CD14-positive monocyte (primary cell): Measurements from ENCODE around the gene VTI1A. TPM values are rescaled to one million over a fixed set of nuclear protein-coding genes. Genes with fewer than 3 reads are reported as not detected.

Source experiments
- DNase-seq, 3 donors: peaks; one replicate each; pipeline ENCODE4 v3.0.0-alpha.2; 2011 to 2022
- H2AFZ ChIP-seq: 2 replicates; pipeline ENCODE4 v1.6.0; 2012; ENCODE audit warnings: mild to moderate bottlenecking, low read depth, low read length, inconsistent platforms; ENCODE audit not compliant: insufficient read depth, poor library complexity, severe bottlenecking
- H3K27ac ChIP-seq, 2 donors: 1 replicate in 1 of 2; 2 replicates in 1 of 2; pipeline ENCODE4 v1.5.1; 2012 to 2013; ENCODE audit warnings: low read length in 2 of 2, control low read depth in 1 of 2, inconsistent platforms in 1 of 2, low read depth in 1 of 2, mild to moderate bottlenecking in 1 of 2
- H3K27me3 ChIP-seq, 2 donors: one replicate each; pipeline versions ENCODE4 v1.6.0 to v1.6.1; 2011 to 2013; ENCODE audit warnings: low read length in 2 of 2; ENCODE audit not compliant: control insufficient read depth in 2 of 2, insufficient read depth in 2 of 2
- H3K36me3 ChIP-seq, 2 donors: replicated peaks in 1 of 2; 1 replicate in 1 of 2; 2 replicates in 1 of 2; pipeline versions ENCODE4 v1.5.1 to v1.6.1; 2012 to 2013; ENCODE audit warnings: low read length in 2 of 2, control low read depth in 1 of 2, inconsistent platforms in 1 of 2, mild to moderate bottlenecking in 1 of 2; ENCODE audit not compliant: insufficient read depth in 2 of 2, control insufficient read depth in 1 of 2
- H3K4me1 ChIP-seq, 2 donors: 1 replicate in 1 of 2; 2 replicates in 1 of 2; pipeline versions ENCODE4 v1.5.1 to v1.6.1; 2012 to 2013; ENCODE audit warnings: low read length in 2 of 2, control low read depth in 1 of 2, inconsistent platforms in 1 of 2, mild to moderate bottlenecking in 1 of 2, moderate library complexity in 1 of 2; ENCODE audit not compliant: insufficient read depth in 2 of 2, control insufficient read depth in 1 of 2
- H3K4me2 ChIP-seq: replicated peaks from 2 replicates; pipeline ENCODE3; 2012; ENCODE audit warnings: low read length, moderate library complexity, mild to moderate bottlenecking; ENCODE audit not compliant: poor library complexity, severe bottlenecking; ENCODE audit errors: extremely low read depth
- H3K4me3 ChIP-seq, 3 experiments: fragments of 200-600 bp in 1 of 3; sonication (generic) in 1 of 3; replicated peaks in 1 of 3; 1 replicate in 2 of 3; 2 replicates in 1 of 3; pipeline ENCODE4 v1.5.1; 2011 to 2013; ENCODE audit warnings: low read length in 3 of 3, mild to moderate bottlenecking in 3 of 3, control low read depth in 2 of 3, low read depth in 2 of 3, inconsistent platforms in 1 of 3, moderate library complexity in 1 of 3
- H3K79me2 ChIP-seq: 2 replicates; pipeline ENCODE4 v1.6.0; 2012; ENCODE audit warnings: mild to moderate bottlenecking, control low read depth, inconsistent platforms, low read length, moderate library complexity; ENCODE audit not compliant: insufficient read depth
- H3K9ac ChIP-seq: 2 replicates; pipeline ENCODE4 v1.6.0; 2017; ENCODE audit warnings: low read length, mild to moderate bottlenecking; ENCODE audit not compliant: insufficient read depth, poor library complexity, severe bottlenecking
- H3K9me3 ChIP-seq, 2 donors: replicated peaks in 1 of 2; 1 replicate in 1 of 2; 2 replicates in 1 of 2; pipeline versions ENCODE4 v1.5.1 to v1.6.1; 2012 to 2013; ENCODE audit warnings: low read length in 2 of 2, control low read depth in 1 of 2; ENCODE audit not compliant: control insufficient read depth in 1 of 2, insufficient read depth in 1 of 2
- H4K20me1 ChIP-seq: 2 replicates; pipeline ENCODE4 v1.6.0; 2012; ENCODE audit warnings: mild to moderate bottlenecking, low read length, control low read depth, moderate library complexity; ENCODE audit not compliant: insufficient read depth
- H3K27ac Mint-ChIP-seq, 7 donors: one replicate each; pipeline ENCODE4 v1.8.0; 2020; ENCODE audit warnings: mild to moderate bottlenecking in 7 of 7, mixed read lengths in 7 of 7, moderate library complexity in 6 of 7, inconsistent platforms in 2 of 7
- H3K27me3 Mint-ChIP-seq, 3 donors: one replicate each; pipeline ENCODE4 v1.8.0; 2021 to 2022; ENCODE audit warnings: low read depth in 3 of 3, mild to moderate bottlenecking in 3 of 3, mixed read lengths in 3 of 3, moderate library complexity in 3 of 3, inconsistent platforms in 1 of 3
- H3K36me3 Mint-ChIP-seq, 2 donors: one replicate each; pipeline ENCODE4 v1.8.0; 2020; ENCODE audit warnings: mixed read lengths in 2 of 2, inconsistent platforms in 1 of 2, mild to moderate bottlenecking in 1 of 2
- H3K4me1 Mint-ChIP-seq: one replicate; pipeline ENCODE4 v1.8.0; 2020; ENCODE audit warnings: mild to moderate bottlenecking, mixed read lengths
- H3K4me3 Mint-ChIP-seq, 2 donors: one replicate each; pipeline ENCODE4 v1.8.0; 2020; ENCODE audit warnings: mild to moderate bottlenecking in 2 of 2, mixed read lengths in 2 of 2, moderate library complexity in 1 of 2
- H3K9me3 Mint-ChIP-seq, 7 donors: one replicate each; pipeline ENCODE4 v1.8.0; 2020 to 2022; ENCODE audit warnings: mixed read lengths in 7 of 7, mild to moderate bottlenecking in 6 of 7, moderate library complexity in 6 of 7, inconsistent platforms in 2 of 7
- WGBS: methylation state at CpG from one replicate; pipeline ENCODE4 v1.1.5; 2013; ENCODE audit warnings: missing lambda C conversion rate; ENCODE audit not compliant: insufficient coverage; 5-methylcytosine and 5-hydroxymethylcytosine counted together
- intact Hi-C, 2 donors: fragments of 100-400 bp; cut with micrococcal nuclease; formaldehyde crosslinking; loops; one replicate each; pipeline versions ENCODE4 v1.15.0 to v1.15.1; 2023
- polyA plus RNA-seq, 3 donors: library from polyadenylated mRNA; depleted of rRNA in 1 of 3; unstranded in 2 of 3; stranded (reverse) in 1 of 3; fragments of 300-500 nt in 2 of 3; fragments of >200 nt in 1 of 3; fragmentation: Illumina TruSeq in 2 of 3; gene quantifications; 1 replicate in 2 of 3; 2 replicates in 1 of 3; pipeline ENCODE4 v1.2.3, GENCODE V29; 2012 to 2021
- TF ChIP-seq, protein P1 (sequence below): fragments of 200-600 bp; IDR thresholded peaks from one replicate; pipeline ENCODE4 v1.8.0; 2022; ENCODE audit warnings: antibody characterized with exemption, mild to moderate bottlenecking

VTI1A gene
- polyA plus RNA-seq, 3 donors: 23.6 to 25.4 (median 24.1) TPM

DNA sequence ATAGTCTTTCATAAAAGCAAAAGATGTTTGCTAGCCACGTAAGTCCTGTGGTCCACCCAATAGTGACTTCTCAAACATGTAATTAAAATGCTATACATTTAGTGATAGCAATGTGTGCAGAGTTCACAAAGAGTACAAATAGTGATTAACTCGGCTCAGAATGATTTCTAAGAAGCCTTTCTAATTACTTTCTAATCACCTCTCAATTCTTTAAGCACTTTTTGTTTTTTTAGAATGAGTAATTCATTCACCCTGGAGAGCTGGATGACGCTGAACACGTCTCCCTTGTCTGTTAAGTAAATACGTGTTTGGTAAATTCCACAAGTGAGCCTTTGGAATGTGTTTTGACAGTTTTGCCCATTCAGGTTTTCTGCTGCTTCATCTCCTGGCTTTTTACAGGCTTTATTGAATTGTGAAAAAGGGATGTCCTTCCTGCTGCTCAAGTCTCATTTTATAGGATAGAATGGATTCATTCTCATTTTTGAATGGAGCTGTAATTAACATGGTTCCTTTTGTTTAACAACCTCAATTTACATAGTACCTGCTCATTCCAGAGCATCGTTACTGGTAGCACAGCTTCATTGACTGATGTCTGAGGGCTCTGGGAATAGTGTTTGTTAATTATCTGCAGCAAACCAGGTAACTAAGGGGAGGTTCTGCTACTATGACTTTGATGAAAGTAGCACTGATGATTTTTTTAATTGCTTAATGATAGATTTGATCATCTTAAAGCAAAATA lies 212.1 kb downstream of the VTI1A start:
- peaks cover 12 to 23% of the 10 kb centered on the region in 2 donors for H3K36me3 Mint-ChIP-seq
- H3K9me3 Mint-ChIP-seq: peaks cover 0 to 7% (median 0%) of the 10 kb centered on the region in 7 donors
- no peaks in the 10 kb centered on the region for H3K79me2 ChIP-seq

DNA sequence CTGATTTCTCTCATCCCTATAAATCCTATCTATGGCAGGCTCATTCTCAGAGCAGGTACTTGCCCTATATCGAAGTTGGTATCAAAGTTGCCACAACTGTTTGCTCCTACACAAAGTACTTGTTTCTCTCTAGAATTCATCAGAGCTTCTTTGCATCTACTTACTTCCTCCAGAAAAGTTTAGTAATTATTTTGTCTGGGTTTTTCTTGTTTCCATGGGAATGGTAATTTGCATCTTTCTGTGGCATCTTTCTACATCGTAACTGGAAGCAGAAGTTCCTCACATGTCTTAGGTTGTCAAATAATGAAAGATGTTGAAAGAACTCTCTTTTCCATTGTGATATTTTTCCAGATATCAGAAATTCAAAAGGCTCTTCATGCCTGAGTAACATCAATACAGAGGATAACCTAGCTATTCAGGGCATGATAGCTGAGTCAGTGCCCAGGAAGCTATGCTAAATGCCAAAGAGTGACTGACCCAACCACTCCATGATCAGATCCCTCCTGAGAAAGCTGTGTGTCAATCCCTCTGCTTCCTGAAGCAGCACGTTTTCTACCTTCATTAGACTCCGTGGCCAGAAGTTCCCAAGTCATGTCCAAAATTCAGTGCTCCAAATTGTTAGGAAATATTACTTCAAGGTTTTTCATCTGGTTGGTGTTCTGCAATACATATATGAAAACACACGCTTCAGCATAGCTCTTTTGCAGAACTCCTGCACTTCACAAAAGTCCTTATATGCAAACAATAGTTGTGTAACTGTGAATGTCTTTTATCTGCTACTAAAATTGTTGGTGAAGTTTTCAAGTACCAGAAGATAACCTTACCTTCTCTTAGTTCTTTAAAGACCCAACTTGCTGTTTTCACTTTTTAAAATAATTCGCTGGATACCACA lies 216.5 kb downstream of the VTI1A start:
- no peaks in the 10 kb centered on the region for H3K79me2 ChIP-seq
- Mint-ChIP-seq H3K36me3 (peaks cover 14 to 17% of the 10 kb centered on the region in 2 donors), H3K27ac (peak overlapping the region in 6 of 7 donors; percentile 44 to 87 (median 72)), H3K9me3 (peaks cover 0 to 7% (median 0%) of the 10 kb centered on the region in 7 donors), H3K4me3 (no peak overlapping the region), H3K27me3 (no peaks in the 10 kb centered on the region), H3K4me1 (peaks cover 8% of the 10 kb centered on the region)
- no peaks in the 10 kb centered on the region for H3K27me3 ChIP-seq
- no peak overlapping the region for H3K4me2 ChIP-seq
- no CpG with 5 or more reads among the region's 6 CpGs for WGBS
- H3K4me3 ChIP-seq: no peak overlapping the region
- peaks cover 0 to 6% of the 10 kb centered on the region in 2 donors for H3K4me1 ChIP-seq
- no peak overlapping the region for H2AFZ ChIP-seq
- TF ChIP-seq, protein P1, sequence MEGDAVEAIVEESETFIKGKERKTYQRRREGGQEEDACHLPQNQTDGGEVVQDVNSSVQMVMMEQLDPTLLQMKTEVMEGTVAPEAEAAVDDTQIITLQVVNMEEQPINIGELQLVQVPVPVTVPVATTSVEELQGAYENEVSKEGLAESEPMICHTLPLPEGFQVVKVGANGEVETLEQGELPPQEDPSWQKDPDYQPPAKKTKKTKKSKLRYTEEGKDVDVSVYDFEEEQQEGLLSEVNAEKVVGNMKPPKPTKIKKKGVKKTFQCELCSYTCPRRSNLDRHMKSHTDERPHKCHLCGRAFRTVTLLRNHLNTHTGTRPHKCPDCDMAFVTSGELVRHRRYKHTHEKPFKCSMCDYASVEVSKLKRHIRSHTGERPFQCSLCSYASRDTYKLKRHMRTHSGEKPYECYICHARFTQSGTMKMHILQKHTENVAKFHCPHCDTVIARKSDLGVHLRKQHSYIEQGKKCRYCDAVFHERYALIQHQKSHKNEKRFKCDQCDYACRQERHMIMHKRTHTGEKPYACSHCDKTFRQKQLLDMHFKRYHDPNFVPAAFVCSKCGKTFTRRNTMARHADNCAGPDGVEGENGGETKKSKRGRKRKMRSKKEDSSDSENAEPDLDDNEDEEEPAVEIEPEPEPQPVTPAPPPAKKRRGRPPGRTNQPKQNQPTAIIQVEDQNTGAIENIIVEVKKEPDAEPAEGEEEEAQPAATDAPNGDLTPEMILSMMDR: no peak
- DNase-seq: peak; percentile 29 to 36 (median 31)
- H4K20me1 ChIP-seq: no peaks in the 10 kb centered on the region
- H3K9ac ChIP-seq: no peak overlapping the region
- H3K27ac ChIP-seq: no peak overlapping the region
- peaks cover 0 to 11% of the 10 kb centered on the region in 2 donors for H3K36me3 ChIP-seq
- intact Hi-C loops: no loop called here
- no peaks in the 10 kb centered on the region for H3K9me3 ChIP-seq

More for the DNA sequence above, 212.1 kb downstream of the VTI1A start:
- Mint-ChIP-seq H3K4me3 (no peak overlapping the region), H3K27ac (no peak overlapping the region), H3K27me3 (no peaks in the 10 kb centered on the region), H3K4me1 (peaks cover 8% of the 10 kb centered on the region)
- intact Hi-C loops: no loop called here
- TF ChIP-seq, protein P1: no peak
- no peak for DNase-seq
- peaks cover 0 to 6% of the 10 kb centered on the region in 2 donors for H3K4me1 ChIP-seq
- H4K20me1 ChIP-seq: no peaks in the 10 kb centered on the region
- H3K9ac ChIP-seq: no peak overlapping the region
- H3K4me2 ChIP-seq: no peak overlapping the region
- H3K9me3 ChIP-seq: no peaks in the 10 kb centered on the region
- no peak overlapping the region for H2AFZ ChIP-seq
- H3K4me3 ChIP-seq: no peak overlapping the region
- WGBS: no CpG with 5 or more reads among the region's 6 CpGs
- H3K27me3 ChIP-seq: no peaks in the 10 kb centered on the region
- no peaks in the 10 kb centered on the region for H3K36me3 ChIP-seq
- H3K27ac ChIP-seq: no peak overlapping the region
